Measurements from ENCODE around the gene TUBB1. TPM values are rescaled to one million over a fixed set of nuclear protein-coding genes. Genes with fewer than 3 reads are reported as not detected.

The TUBB1 gene
- total RNA-seq, 1 experiment from 2014 or later, result 0.35 TPM

DNA sequence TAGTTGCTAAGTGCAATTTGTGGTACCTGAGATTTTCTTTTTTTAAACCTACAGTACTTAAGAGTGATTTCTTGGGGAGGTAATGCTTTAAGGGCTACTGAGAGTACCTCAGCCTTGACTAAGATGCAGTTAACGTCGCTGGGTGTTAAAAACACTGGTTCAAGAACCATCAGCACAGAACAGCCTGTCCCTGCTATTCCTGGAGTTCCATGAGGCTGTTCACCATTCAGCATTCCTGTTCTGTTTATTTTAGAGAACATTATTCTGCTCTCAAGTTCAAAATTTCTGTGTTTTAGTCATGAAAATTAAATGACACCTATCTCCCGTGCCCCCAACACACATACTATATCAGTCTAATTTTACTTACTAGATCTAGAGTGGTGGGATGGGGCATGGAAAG lies 25.1 kb downstream of the TUBB1 start:
- Histone ChIP-seq H3K4me3 (no peak overlapping the region; the same call in 1 of the 2 replicates), H3K9me3 (ENCODE audit: insufficient read depth, low read depth) (no peaks in the 10 kb centered on the region), H3K27ac (peak overlapping the region; percentile 97), H3K9me2 (ENCODE audit: insufficient read depth) (no peaks in the 10 kb centered on the region), H4K20me1 (ENCODE audit: insufficient read depth) (peaks cover 20% of the 10 kb centered on the region), H3K27me3 (ENCODE audit: insufficient read depth, low read depth) (no peaks in the 10 kb centered on the region), H3K79me2 (ENCODE audit: low read depth) (peaks cover 33% of the 10 kb centered on the region), H3K36me3 (ENCODE audit: low read depth) (peaks cover 15% of the 10 kb centered on the region), H3K4me2 (peak overlapping the region; percentile 73), H3K4me1 (replicated peaks; ENCODE audit: insufficient read depth) (peaks cover 83% of the 10 kb centered on the region), H2AFZ (0 out of 2 replicates have a peak overlapping the region, but pooled peaks have one; percentile 5), H3F3A (ENCODE audit: insufficient read depth, low read depth) (peaks cover 43% of the 10 kb centered on the region)
- TF ChIP-seq, protein P1, sequence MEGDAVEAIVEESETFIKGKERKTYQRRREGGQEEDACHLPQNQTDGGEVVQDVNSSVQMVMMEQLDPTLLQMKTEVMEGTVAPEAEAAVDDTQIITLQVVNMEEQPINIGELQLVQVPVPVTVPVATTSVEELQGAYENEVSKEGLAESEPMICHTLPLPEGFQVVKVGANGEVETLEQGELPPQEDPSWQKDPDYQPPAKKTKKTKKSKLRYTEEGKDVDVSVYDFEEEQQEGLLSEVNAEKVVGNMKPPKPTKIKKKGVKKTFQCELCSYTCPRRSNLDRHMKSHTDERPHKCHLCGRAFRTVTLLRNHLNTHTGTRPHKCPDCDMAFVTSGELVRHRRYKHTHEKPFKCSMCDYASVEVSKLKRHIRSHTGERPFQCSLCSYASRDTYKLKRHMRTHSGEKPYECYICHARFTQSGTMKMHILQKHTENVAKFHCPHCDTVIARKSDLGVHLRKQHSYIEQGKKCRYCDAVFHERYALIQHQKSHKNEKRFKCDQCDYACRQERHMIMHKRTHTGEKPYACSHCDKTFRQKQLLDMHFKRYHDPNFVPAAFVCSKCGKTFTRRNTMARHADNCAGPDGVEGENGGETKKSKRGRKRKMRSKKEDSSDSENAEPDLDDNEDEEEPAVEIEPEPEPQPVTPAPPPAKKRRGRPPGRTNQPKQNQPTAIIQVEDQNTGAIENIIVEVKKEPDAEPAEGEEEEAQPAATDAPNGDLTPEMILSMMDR (conservative IDR thresholded peaks at IDR 0.05), result no peak
- no peak for TF ChIP-seq EZH2 (IDR thresholded peaks at IDR 0.05; ENCODE audit: low read depth)
- intact Hi-C loops (cut with micrococcal nuclease; ENCODE audit: unreplicated experiment), result loop anchor here (5.0 kb wide), 1 partner anchor 43 kb away; no protein-coding TSS in a partner anchor
- no TSS peak for BruUV-seq (replicated peaks)
- POLR2A ChIA-PET (ENCODE audit: unreplicated experiment), result interaction anchor here (0.5 to 1.0 kb wide), 2 partner anchors 12 to 48 kb away, joined by 3 to 10 read pairs; partner anchors contain the start of gene ATP5F1E
- no peak for DNase-seq
- CTCF ChIA-PET, result no interaction called here

DNA sequence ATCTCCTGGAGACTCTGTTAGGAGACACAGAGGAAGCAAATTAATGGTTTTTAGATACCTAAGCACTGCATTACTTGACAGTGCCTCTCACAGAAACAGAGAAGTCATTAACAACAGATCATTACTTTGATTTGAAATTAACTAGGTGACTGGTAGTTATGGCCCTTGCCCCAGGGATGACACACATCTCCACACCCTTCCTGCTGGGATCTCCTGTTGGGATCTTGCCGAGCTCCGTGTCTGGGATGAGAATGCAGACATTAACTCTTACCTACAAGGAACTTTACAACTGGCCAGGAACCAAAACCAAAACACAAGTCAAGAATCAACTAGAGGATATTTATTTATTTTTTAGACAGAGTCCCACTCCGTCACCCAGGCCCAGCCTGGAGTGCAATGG lies 25.6 kb downstream of the TUBB1 start:
- peak in 1 of 2 experiments; percentile 51 for DNase-seq
- Histone ChIP-seq H3K27ac (peak overlapping the region; percentile 97), H3K4me1 (replicated peaks; ENCODE audit: insufficient read depth) (peaks cover 83% of the 10 kb centered on the region), H4K20me1 (ENCODE audit: insufficient read depth) (peaks cover 15% of the 10 kb centered on the region), H3K79me2 (ENCODE audit: low read depth) (peaks cover 28% of the 10 kb centered on the region), H2AFZ (no peak overlapping the region), H3F3A (ENCODE audit: insufficient read depth, low read depth) (peaks cover 44% of the 10 kb centered on the region), H3K4me2 (peak overlapping the region; percentile 73), H3K4me3 (no peak overlapping the region; the same call in 1 of the 2 replicates), H3K9me2 (ENCODE audit: insufficient read depth) (no peaks in the 10 kb centered on the region), H3K36me3 (ENCODE audit: low read depth) (peaks cover 10% of the 10 kb centered on the region), H3K27me3 (ENCODE audit: insufficient read depth, low read depth) (no peaks in the 10 kb centered on the region), H3K9me3 (ENCODE audit: insufficient read depth, low read depth) (no peaks in the 10 kb centered on the region)
- no TSS peak for BruUV-seq (replicated peaks)
- CTCF ChIA-PET, result no interaction called here
- intact Hi-C loops (cut with micrococcal nuclease; ENCODE audit: unreplicated experiment), result loop anchor here (5.0 kb wide), 1 partner anchor 43 kb away; no protein-coding TSS in a partner anchor
- TF ChIP-seq EZH2 (IDR thresholded peaks at IDR 0.05; ENCODE audit: low read depth), result no peak
- TF ChIP-seq, protein P1 (conservative IDR thresholded peaks at IDR 0.05), result no peak
- POLR2A ChIA-PET (ENCODE audit: unreplicated experiment), result interaction anchor here (0.5 kb wide), 1 partner anchor 49 kb away, joined by 3 read pairs; no protein-coding TSS in a partner anchor

DNA sequence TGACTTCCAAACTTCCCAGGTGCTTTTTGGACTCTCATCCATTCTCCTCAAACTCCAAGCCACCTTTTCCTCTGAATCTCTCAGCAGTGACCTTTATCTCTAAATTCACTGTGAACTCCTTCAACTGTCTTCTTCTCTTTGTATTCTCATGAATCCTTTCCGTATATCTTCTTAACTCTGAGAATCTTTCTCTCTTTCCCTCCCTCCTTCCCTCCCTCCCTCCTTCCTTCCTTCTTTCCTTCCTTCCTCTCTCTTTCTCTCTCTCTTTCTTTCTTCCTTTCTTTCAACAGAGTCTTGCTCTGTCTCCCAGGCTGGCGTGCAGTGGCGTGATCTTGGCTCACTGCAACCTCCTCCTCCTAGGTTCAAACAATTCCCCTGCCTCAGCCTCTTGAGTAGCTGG lies 27.6 kb downstream of the TUBB1 start:
- peak overlapping the region; percentile 73; the same call in 1 of the 2 replicates for H3K4me2 ChIP-seq
- ChIA-PET CTCF (no interaction called here), POLR2A (ENCODE audit: unreplicated experiment) (no interaction called here)
- BruUV-seq (replicated peaks), result no TSS peak
- H4K20me1 ChIP-seq (ENCODE audit: insufficient read depth), result no peaks in the 10 kb centered on the region
- H3F3A ChIP-seq (ENCODE audit: insufficient read depth, low read depth), result peaks cover 44% of the 10 kb centered on the region
- H3K27me3 ChIP-seq (ENCODE audit: insufficient read depth, low read depth), result no peaks in the 10 kb centered on the region
- H3K36me3 ChIP-seq (ENCODE audit: low read depth), result no peaks in the 10 kb centered on the region
- H3K4me3 ChIP-seq, result no peak overlapping the region
- H3K9me3 ChIP-seq (ENCODE audit: insufficient read depth, low read depth), result no peaks in the 10 kb centered on the region
- DNase-seq, result no peak
- peak overlapping the region; percentile 91 for H3K27ac ChIP-seq
- H2AFZ ChIP-seq, result no peak overlapping the region
- intact Hi-C loops (cut with micrococcal nuclease; ENCODE audit: unreplicated experiment), result no loop called here
- no peaks in the 10 kb centered on the region for H3K9me2 ChIP-seq (ENCODE audit: insufficient read depth)
- H3K4me1 ChIP-seq (replicated peaks; ENCODE audit: insufficient read depth), result peaks cover 74% of the 10 kb centered on the region
- peaks cover 7% of the 10 kb centered on the region for H3K79me2 ChIP-seq (ENCODE audit: low read depth)
- TF ChIP-seq EZH2 (IDR thresholded peaks at IDR 0.05; ENCODE audit: low read depth), result no peak
- TF ChIP-seq, protein P1 (conservative IDR thresholded peaks at IDR 0.05), result no peak
